GM12878 (cell line): ENCODE measurements around the gene LEMD2. TPM values are rescaled to one million over a fixed set of nuclear protein-coding genes. Genes with fewer than 3 reads are reported as not detected.

ENCODE experiments used
- ATAC-seq: fragments of 200-7000 bp; cut with Tn5 transposase; 3 replicates; pipeline ENCODE4 v1.9.1; 2020; ENCODE audit warnings: mild to moderate bottlenecking, moderate library complexity
- BruUV-seq: library from RNA; stranded (reverse); fragments of 400-500 nt; replicated peaks from 2 replicates; lab custom pipeline; 2021; lab: Mats Ljungman, UMichigan
- CTCF ChIA-PET: fragments of 300-600 bp; sonication (Branson Sonifier 250); formaldehyde crosslinking; extraction: SDS; loops from one replicate; lab custom pipeline; 2021; ENCODE audit warnings: inconsistent platforms; lab: Yijun Ruan, JAX
- POLR2A ChIA-PET: fragments of 350-600 bp; formaldehyde crosslinking; extraction: SDS; loops from one replicate; lab custom pipeline; 2021; ENCODE audit warnings: inconsistent platforms; lab: Charles Lee
- RAD21 ChIA-PET: fragments of 300-600 bp; sonication (Branson Sonifier 250); formaldehyde crosslinking; loops from one replicate; lab custom pipeline; 2023; ENCODE audit warnings: antibody characterized with exemption; ENCODE audit not compliant: unreplicated experiment; lab: Charles Lee
- SMC1A ChIA-PET: fragments of 300-600 bp; sonication (Branson Sonifier 250); formaldehyde crosslinking; loops from one replicate; lab custom pipeline; 2023; ENCODE audit not compliant: unreplicated experiment, uncharacterized antibody; lab: Charles Lee
- DNase-seq: peaks from one replicate; pipeline ENCODE4 v3.0.0-alpha.2; 2011; ENCODE audit warnings: low read depth, low spot score
- FAIRE-seq: peaks from 3 replicates; lab custom pipeline; 2011; peaks lifted over from hg19 to GRCh38; lab: Jason Lieb, UNC
- H2AFZ ChIP-seq: 2 replicates; pipeline ENCODE4 v1.6.0; 2011; ENCODE audit warnings: low read depth, low read length, control low read depth; ENCODE audit not compliant: control insufficient read depth
- H3K27ac ChIP-seq: 2 replicates; pipeline ENCODE4 v1.5.1; 2011; ENCODE audit warnings: control low read depth; ENCODE audit not compliant: control insufficient read depth, insufficient read depth
- H3K27me3 ChIP-seq, 2 experiments: replicated peaks in 1 of 2; 2 replicates each; pipeline versions ENCODE4 v1.6.0 to v1.6.1; 2011; ENCODE audit warnings: low read length in 1 of 2; ENCODE audit not compliant: control insufficient read depth in 2 of 2, insufficient read depth in 2 of 2
- H3K36me3 ChIP-seq, 2 experiments: 2 replicates each; pipeline ENCODE4 v1.5.1; 2011; ENCODE audit warnings: low read length in 1 of 2; ENCODE audit not compliant: control insufficient read depth in 2 of 2, insufficient read depth in 2 of 2
- H3K4me1 ChIP-seq: 2 replicates; pipeline ENCODE4 v1.6.1; 2011; ENCODE audit warnings: mild to moderate bottlenecking, low read length, moderate library complexity, mixed read lengths; ENCODE audit not compliant: control insufficient read depth, insufficient read depth
- H3K4me2 ChIP-seq: 2 replicates; pipeline ENCODE4 v1.6.0; 2011; ENCODE audit warnings: control low read depth; ENCODE audit not compliant: control insufficient read depth, insufficient read depth
- H3K4me3 ChIP-seq: fragments of 200-600 bp; sonication (generic); 2 replicates; pipeline ENCODE4 v1.5.1; 2016
- H3K79me2 ChIP-seq: 2 replicates; pipeline ENCODE4 v1.6.0; 2011; ENCODE audit warnings: low read length; ENCODE audit not compliant: control insufficient read depth, insufficient read depth
- H3K9ac ChIP-seq: 2 replicates; pipeline ENCODE4 v1.8.0; 2011; ENCODE audit warnings: low read length, control low read depth, mixed read lengths; ENCODE audit not compliant: control insufficient read depth, insufficient read depth
- H3K9me3 ChIP-seq: replicated peaks from 3 replicates; pipeline ENCODE4 v1.5.1; 2011; ENCODE audit warnings: mild to moderate bottlenecking, low read length; ENCODE audit not compliant: control insufficient read depth, insufficient read depth
- H4K20me1 ChIP-seq: 2 replicates; pipeline ENCODE4 v1.6.0; 2011; ENCODE audit not compliant: control insufficient read depth, insufficient read depth
- ASH2L ChIP-seq: fragments of 300-600, 200-600 bp; sonication (generic); IDR thresholded peaks from 2 replicates; pipeline ENCODE4 v1.6.1; 2017; ENCODE audit warnings: low read depth, mild to moderate bottlenecking, borderline replicate concordance
- DPF2 ChIP-seq: fragments of 450-650 bp; IDR thresholded peaks from 2 replicates; pipeline ENCODE4 v1.6.1; 2017; ENCODE audit warnings: mild to moderate bottlenecking
- ELK1 ChIP-seq: IDR thresholded peaks from 2 replicates; pipeline ENCODE4 v1.6.1; 2012; ENCODE audit warnings: low read depth, low read length, improper control_type of control experiment
- USF2 ChIP-seq: IDR thresholded peaks from 2 replicates; pipeline ENCODE4 v1.6.1; 2011; ENCODE audit warnings: low read depth, low read length, improper control_type of control experiment, borderline replicate concordance
- WGBS: methylation state at CpG from one replicate; pipeline ENCODE4 v1.1.6; 2016; ENCODE audit warnings: low lambda C conversion rate; ENCODE audit not compliant: insufficient replicate concordance, insufficient coverage; ENCODE audit errors: missing lambda C conversion rate; 5-methylcytosine and 5-hydroxymethylcytosine counted together
- in situ Hi-C: fragments of 300-500 bp; cut with MboI; formaldehyde crosslinking; loops from 9 replicates; pipeline ENCODE4 v1.14.3; 2018; ENCODE audit warnings: mixed read lengths
- intact Hi-C: fragments of 100-400 bp; cut with micrococcal nuclease; formaldehyde crosslinking; loops from one replicate; pipeline ENCODE4 v1.14.2; 2022; ENCODE audit not compliant: unreplicated experiment
- polyA plus RNA-seq, 11 experiments: library from polyadenylated mRNA; depleted of rRNA in 4 of 11; unstranded in 6 of 11; stranded (reverse) in 5 of 11; fragments of >200 nt; fragmentation: Nextera tagmentation in 4 of 11; fragmentation: Illumina TruSeq in 1 of 11; extraction: Ambion mirVana in 4 of 11; extraction: Trizol in 1 of 11; gene quantifications; 1 replicate in 1 of 11; 2 replicates in 10 of 11; pipeline versions ENCODE4 v1.2.1 to v1.2.3, GENCODE V29; 2011 to 2016; ENCODE audit warnings: inconsistent platforms in 2 of 11, missing spikeins in 2 of 11, low read depth in 1 of 11
- total RNA-seq, 4 experiments: library from RNA; depleted of rRNA in 3 of 4; stranded (reverse); fragments of >200 nt in 3 of 4; fragmentation: Illumina TruSeq in 1 of 4; extraction: Trizol in 1 of 4; gene quantifications; 2 replicates each; pipeline versions ENCODE4 v1.2.1 to v1.2.3, GENCODE V29; 2013 to 2021

The LEMD2 gene
- total and polyA plus RNA-seq, 10 of the 15 experiments (the other 5 are each of a cell fraction or from before 2014, with no cell fraction given), result 0.45 to 47.1 (median 22.8) TPM

- in situ Hi-C loops (no loop called here), intact Hi-C loops (no loop called here)
- no TSS peak for BruUV-seq
- Histone ChIP-seq H3K9me3 (no peaks in the 10 kb centered on the region), H3K4me3 (no peak overlapping the region), H3K4me2 (no peak overlapping the region), H3K9ac (no peak overlapping the region), H3K27ac (no peak overlapping the region), H3K79me2 (no peaks in the 10 kb centered on the region), H2AFZ (no peak overlapping the region), H3K27me3 (peaks cover 6 to 8% of the 10 kb centered on the region in 2 experiments; a peak in 2 of 4 replicates), H3K4me1 (peaks cover 12% of the 10 kb centered on the region), H3K36me3 (no peaks in the 10 kb centered on the region), H4K20me1 (no peaks in the 10 kb centered on the region)
- ChIA-PET SMC1A (interaction anchor here (0.7 to 1.1 kb wide), 3 partner anchors 10 to 173 kb away, joined by 3 read pairs; partner anchors contain the start of gene UQCC2), CTCF (interaction anchor here (1.6 to 2.4 kb wide), 2 partner anchors 22 to 131 kb away, joined by 4 to 12 read pairs; no protein-coding TSS in a partner anchor), RAD21 (no interaction called here), POLR2A (no interaction called here)
- DNase-seq, result no peak
- TF ChIP-seq DPF2 (no peak), ELK1 (no peak), USF2 (no peak), ASH2L (no peak)
- ATAC-seq, result no peak
- FAIRE-seq, result no peak
- 0% methylated on average over 5 of the region's 5 CpGs for WGBS
Observed at GRCh38 chr6:33721508-33721907, 67.4 kb downstream of the LEMD2 start.

Other genes starting within 250 kb of the LEMD2 start
- gene BAK1, start 208.9 kb downstream of the LEMD2 start, total RNA-seq (2014; rRNA removed), result 9.3 and 9.4 TPM in 2 replicates
- gene BAK1, start 208.9 kb downstream of the LEMD2 start, total RNA-seq (2014; rRNA removed; fragmentation: Illumina TruSeq; extraction: Trizol), result 23.9 and 26.6 TPM in 2 replicates
- 36.7 and 37.6 TPM in 2 replicates for gene BAK1, start 208.9 kb downstream of the LEMD2 start, total RNA-seq (2021)
- gene BAK1, start 208.9 kb downstream of the LEMD2 start, polyA plus RNA-seq (2011; rRNA removed), result 18.1 and 31.0 TPM in 2 replicates
- 14.4 and 28.2 TPM in 2 replicates for gene BAK1, start 208.9 kb downstream of the LEMD2 start, polyA plus RNA-seq (2014; fragmentation: Illumina TruSeq; extraction: Trizol)
- gene BAK1, start 208.9 kb downstream of the LEMD2 start, polyA plus RNA-seq (2014; fragmentation: Nextera tagmentation; extraction: Ambion mirVana), result 10 to 100 TPM in 1 of 2 experiments, 1 to 10 TPM in 1; 6.3 to 13.0 TPM
- 38.1 and 44.5 TPM in 2 replicates for gene BAK1, start 208.9 kb downstream of the LEMD2 start, polyA plus RNA-seq (2014; rRNA removed)
- 10 to 100 TPM; 65.7 to 65.8 TPM for gene BAK1, start 208.9 kb downstream of the LEMD2 start, polyA plus RNA-seq (2016; fragmentation: Nextera tagmentation; extraction: Ambion mirVana)
- gene ITPR3, start 167.8 kb downstream of the LEMD2 start, total RNA-seq (2014; rRNA removed), result 12.7 and 15.4 TPM in 2 replicates
- 7.6 and 8.3 TPM in 2 replicates for gene ITPR3, start 167.8 kb downstream of the LEMD2 start, total RNA-seq (2014; rRNA removed; fragmentation: Illumina TruSeq; extraction: Trizol)
- 30.3 and 34.0 TPM in 2 replicates for gene ITPR3, start 167.8 kb downstream of the LEMD2 start, total RNA-seq (2021)
- gene ITPR3, start 167.8 kb downstream of the LEMD2 start, polyA plus RNA-seq (2011; rRNA removed), result 7.2 and 15.6 TPM in 2 replicates
- gene ITPR3, start 167.8 kb downstream of the LEMD2 start, polyA plus RNA-seq (2014; fragmentation: Illumina TruSeq; extraction: Trizol), result 6.7 and 14.6 TPM in 2 replicates
- gene ITPR3, start 167.8 kb downstream of the LEMD2 start, polyA plus RNA-seq (2014; fragmentation: Nextera tagmentation; extraction: Ambion mirVana), result under 1 TPM; 0.32 to 0.44 TPM
- gene ITPR3, start 167.8 kb downstream of the LEMD2 start, polyA plus RNA-seq (2014; rRNA removed), result 23.0 and 27.0 TPM in 2 replicates
- 1 to 10 TPM; 8.9 to 9.1 TPM for gene ITPR3, start 167.8 kb downstream of the LEMD2 start, polyA plus RNA-seq (2016; fragmentation: Nextera tagmentation; extraction: Ambion mirVana)
- gene UQCC2, start 77.4 kb downstream of the LEMD2 start, total RNA-seq (2014; rRNA removed), result 40.6 and 44.0 TPM in 2 replicates
- gene UQCC2, start 77.4 kb downstream of the LEMD2 start, total RNA-seq (2014; rRNA removed; fragmentation: Illumina TruSeq; extraction: Trizol), result 54.5 and 60.1 TPM in 2 replicates
- 80.6 and 90.2 TPM in 2 replicates for gene UQCC2, start 77.4 kb downstream of the LEMD2 start, total RNA-seq (2021)
- gene UQCC2, start 77.4 kb downstream of the LEMD2 start, polyA plus RNA-seq (2011; rRNA removed), result 37.1 and 44.3 TPM in 2 replicates
- 27.3 and 61.8 TPM in 2 replicates for gene UQCC2, start 77.4 kb downstream of the LEMD2 start, polyA plus RNA-seq (2014; fragmentation: Illumina TruSeq; extraction: Trizol)
- gene UQCC2, start 77.4 kb downstream of the LEMD2 start, polyA plus RNA-seq (2014; fragmentation: Nextera tagmentation; extraction: Ambion mirVana), result 100 to 1,000 TPM; 433 to 478 TPM
- gene UQCC2, start 77.4 kb downstream of the LEMD2 start, polyA plus RNA-seq (2014; rRNA removed), result 43.5 and 44.2 TPM in 2 replicates
- 100 to 1,000 TPM; 206 to 230 TPM for gene UQCC2, start 77.4 kb downstream of the LEMD2 start, polyA plus RNA-seq (2016; fragmentation: Nextera tagmentation; extraction: Ambion mirVana)
- gene IP6K3, start 42.2 kb downstream of the LEMD2 start, total RNA-seq (2014; rRNA removed), result not detected in 2 replicates
- gene IP6K3, start 42.2 kb downstream of the LEMD2 start, total RNA-seq (2014; rRNA removed; fragmentation: Illumina TruSeq; extraction: Trizol), result not detected in 2 replicates
- not detected in 2 replicates for gene IP6K3, start 42.2 kb downstream of the LEMD2 start, total RNA-seq (2021)
- 0.15 TPM in 1 of 2 replicates, not detected in the other for gene IP6K3, start 42.2 kb downstream of the LEMD2 start, polyA plus RNA-seq (2011; rRNA removed)
- gene IP6K3, start 42.2 kb downstream of the LEMD2 start, polyA plus RNA-seq (2014; fragmentation: Illumina TruSeq; extraction: Trizol), result not detected in 2 replicates
- gene IP6K3, start 42.2 kb downstream of the LEMD2 start, polyA plus RNA-seq (2014; fragmentation: Nextera tagmentation; extraction: Ambion mirVana), result under 1 TPM in 1 of 2 experiments, not detected in 1; 0.02 TPM
- gene IP6K3, start 42.2 kb downstream of the LEMD2 start, polyA plus RNA-seq (2014; rRNA removed), result not detected in 2 replicates
- under 1 TPM in 1 of 2 experiments, not detected in 1; 0.09 TPM for gene IP6K3, start 42.2 kb downstream of the LEMD2 start, polyA plus RNA-seq (2016; fragmentation: Nextera tagmentation; extraction: Ambion mirVana)
- not detected in 2 replicates for gene MLN, start 14.9 kb upstream of the LEMD2 start, total RNA-seq (2014; rRNA removed)
- not detected in 2 replicates for gene MLN, start 14.9 kb upstream of the LEMD2 start, total RNA-seq (2014; rRNA removed; fragmentation: Illumina TruSeq; extraction: Trizol)
- not detected in 2 replicates for gene MLN, start 14.9 kb upstream of the LEMD2 start, total RNA-seq (2021)
- gene MLN, start 14.9 kb upstream of the LEMD2 start, polyA plus RNA-seq (2011; rRNA removed), result not detected in 2 replicates
- gene MLN, start 14.9 kb upstream of the LEMD2 start, polyA plus RNA-seq (2014; fragmentation: Illumina TruSeq; extraction: Trizol), result not detected in 2 replicates
- gene MLN, start 14.9 kb upstream of the LEMD2 start, polyA plus RNA-seq (2014; fragmentation: Nextera tagmentation; extraction: Ambion mirVana), result not detected
- not detected in 2 replicates for gene MLN, start 14.9 kb upstream of the LEMD2 start, polyA plus RNA-seq (2014; rRNA removed)
- gene MLN, start 14.9 kb upstream of the LEMD2 start, polyA plus RNA-seq (2016; fragmentation: Nextera tagmentation; extraction: Ambion mirVana), result not detected